Dermis microvascular lymphatic vessel endothelial cell (primary cell): ENCODE data around the gene HOXB9. TPM values are rescaled to one million over a fixed set of nuclear protein-coding genes. Genes with fewer than 3 reads are reported as not detected.

ENCODE experiments used
- total RNA-seq: library from RNA; depleted of rRNA; stranded (reverse); fragments of >200 nt; gene quantifications from 2 replicates; pipeline ENCODE4 v1.2.1, GENCODE V29; 2014

Gene HOXB9
- total RNA-seq, 1 donor from 2014 or later = 0.13 TPM

Other genes starting within 250 kb of the HOXB9 start
- gene SKAP1, start 196.1 kb downstream of the HOXB9 start, total RNA-seq = under 0.01 TPM in 1 of 2 replicates, not detected in the other
- gene HOXB1, start 95.3 kb downstream of the HOXB9 start, total RNA-seq = not detected in 2 replicates
- gene HOXB2, start 81.2 kb downstream of the HOXB9 start, total RNA-seq = 0.51 and 0.63 TPM in 2 replicates
- 0.90 and 1.0 TPM in 2 replicates for gene HOXB4, start 48.0 kb downstream of the HOXB9 start, total RNA-seq
- 1.9 and 4.8 TPM in 2 replicates for gene HOXB3, start 36.1 kb downstream of the HOXB9 start, total RNA-seq
- gene HOXB5, start 32.6 kb downstream of the HOXB9 start, total RNA-seq = 0.13 TPM in 2 replicates
- 3.3 and 3.9 TPM in 2 replicates for gene HOXB6, start 21.4 kb downstream of the HOXB9 start, total RNA-seq
- gene HOXB7, start 15.3 kb downstream of the HOXB9 start, total RNA-seq = 4.6 and 7.1 TPM in 2 replicates
- 0.64 and 0.76 TPM in 2 replicates for gene HOXB8, start 11.1 kb downstream of the HOXB9 start, total RNA-seq
- gene PRAC1, start 96.2 kb upstream of the HOXB9 start, total RNA-seq = not detected in 2 replicates
- not detected in 2 replicates for gene PRAC2, start 96.8 kb upstream of the HOXB9 start, total RNA-seq
- gene HOXB13, start 102.4 kb upstream of the HOXB9 start, total RNA-seq = not detected in 2 replicates
- gene TTLL6, start 190.9 kb upstream of the HOXB9 start, total RNA-seq = under 0.01 TPM in 1 of 2 replicates, not detected in the other
- 20.9 and 28.3 TPM in 2 replicates for gene CALCOCO2, start 204.7 kb upstream of the HOXB9 start, total RNA-seq